Fibroblast of the conjunctiva (primary cell): ENCODE results near the gene SLC25A28.

ENCODE experiments used
- DNase-seq: peaks from one replicate; pipeline ENCODE4 v3.0.0-alpha.2; 2010; ENCODE audit warnings: low read depth

Gene SLC25A28

GRCh38 chr10:99583687-99584086, 36.6 kb downstream of the SLC25A28 start:
- no peak for DNase-seq

DNA sequence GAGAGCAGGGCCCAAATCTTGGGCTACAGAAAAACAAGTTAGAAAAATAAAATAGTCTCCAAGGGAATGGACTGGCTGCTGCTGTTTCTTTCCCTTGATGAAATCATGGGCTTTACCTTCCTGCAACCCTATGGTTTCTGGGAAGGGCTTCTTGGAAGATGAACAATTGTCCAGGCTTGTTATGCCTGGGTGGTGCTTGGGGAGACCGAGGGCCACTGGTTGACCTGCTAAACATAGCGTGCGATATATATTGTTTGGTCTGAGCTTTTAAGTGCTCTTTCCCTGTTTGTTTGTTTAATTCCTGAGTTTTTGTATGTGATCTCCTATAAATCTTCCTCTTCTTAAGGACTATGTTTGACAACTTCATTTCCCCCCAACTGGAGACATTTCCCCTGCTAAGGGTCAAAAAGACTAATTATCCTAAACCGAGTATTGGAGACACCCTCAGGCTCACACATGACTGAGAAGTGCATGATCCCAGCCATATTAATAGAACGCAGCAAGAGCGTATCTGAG, 37.9 kb downstream of the SLC25A28 start:
- no peak for DNase-seq

DNA sequence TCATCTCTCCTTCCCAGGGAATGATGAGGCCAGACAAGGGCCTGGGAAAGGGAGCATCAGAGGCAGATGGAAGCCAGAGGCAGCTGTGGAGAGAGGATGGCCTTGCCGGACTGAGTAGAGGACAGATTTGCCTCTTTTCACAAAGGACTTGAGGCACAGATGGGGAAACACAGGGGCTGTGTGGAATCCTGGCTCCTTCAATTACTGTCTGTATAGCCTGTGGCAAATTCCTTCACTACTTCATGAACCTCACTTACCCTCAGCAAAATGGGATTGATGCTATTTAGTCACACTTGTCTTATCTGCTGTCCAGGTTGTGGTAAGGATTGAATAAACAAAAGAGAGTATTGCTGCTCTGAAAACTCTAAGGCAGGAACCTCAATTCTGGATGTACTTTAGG, 40.3 kb downstream of the SLC25A28 start:
- DNase-seq, result no peak

- no peak for DNase-seq
Observed at GRCh38 chr10:99573790-99574189, 46.4 kb downstream of the SLC25A28 start.

DNA sequence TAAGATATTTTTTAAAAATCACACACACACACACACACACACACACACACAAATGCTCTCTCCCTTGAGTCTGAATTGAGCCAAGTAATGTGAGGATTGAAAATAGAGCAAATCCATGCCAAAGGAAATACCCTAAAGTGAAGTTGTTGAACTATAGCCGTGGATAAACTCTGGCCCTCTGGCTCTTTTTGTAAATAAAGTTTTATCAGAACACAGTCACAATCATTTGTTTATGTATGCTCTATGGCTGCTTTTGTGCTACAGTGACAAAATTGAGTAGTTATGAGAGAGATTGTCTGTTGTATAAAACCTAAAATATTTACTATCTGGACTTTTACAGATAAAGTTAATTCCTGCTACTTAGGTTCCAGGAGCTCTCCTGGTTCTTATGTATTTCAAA, 48.4 kb downstream of the SLC25A28 start:
- no peak for DNase-seq

- no peak for DNase-seq
Observed at GRCh38 chr10:99569961-99570360, 50.3 kb downstream of the SLC25A28 start.

GRCh38 chr10:99569253-99569939, 50.8 kb downstream of the SLC25A28 start:
- no peak for DNase-seq

DNA sequence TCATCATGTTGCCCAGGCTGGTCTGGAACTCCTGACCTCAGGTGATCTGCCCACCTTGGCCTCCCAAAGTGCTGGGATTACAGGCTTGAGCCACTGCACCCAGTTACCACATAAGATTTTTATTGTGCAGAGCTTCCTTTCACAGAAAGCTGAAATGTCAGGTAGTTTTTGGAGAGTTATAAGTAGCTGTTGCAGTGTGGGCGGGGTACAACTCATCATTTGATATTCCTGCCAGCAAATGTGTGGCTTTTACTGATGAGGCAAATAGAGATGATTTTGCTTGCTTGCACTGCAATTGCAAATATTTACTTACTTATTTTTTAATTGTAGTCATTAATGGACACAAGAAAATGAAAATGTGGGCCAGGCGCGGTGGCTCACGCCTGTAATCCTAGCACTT, 55.1 kb downstream of the SLC25A28 start:
- DNase-seq, result no peak

- no peak for DNase-seq
Observed at GRCh38 chr10:99564361-99564760, 55.9 kb downstream of the SLC25A28 start.

DNA sequence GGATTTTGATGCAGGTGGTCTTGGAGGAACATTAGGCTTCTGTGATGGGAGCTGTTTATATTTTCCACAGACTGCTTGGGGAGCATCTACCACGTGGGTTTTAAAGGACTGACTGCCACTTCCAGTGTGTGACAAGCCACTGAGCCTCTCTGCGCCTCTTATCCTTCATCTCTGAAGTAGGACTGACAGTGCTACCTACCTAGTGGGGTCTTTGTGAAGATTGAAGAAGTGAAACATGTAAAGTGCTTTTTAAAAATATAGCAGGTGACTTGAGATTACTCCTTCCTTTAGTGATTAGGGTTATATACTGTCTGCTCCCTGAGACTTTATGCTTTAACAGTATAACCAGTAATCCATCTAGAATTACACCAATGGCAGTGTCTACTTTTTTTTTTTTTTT, 57.6 kb downstream of the SLC25A28 start:
- no peak for DNase-seq
